Heart left ventricle (tissue), 13 donors: Measurements from ENCODE around the gene PPP1R37.

Source experiments
- POLR2A ChIP-seq, 2 donors: fragments of 450-650 bp; IDR thresholded peaks; one replicate each; pipeline ENCODE4 v1.6.1; 2017; ENCODE audit warnings: antibody characterized with exemption in 2 of 2, mild to moderate bottlenecking in 2 of 2, moderate library complexity in 2 of 2
- TF ChIP-seq, protein P1 (sequence below), 12 donors: fragments of 200-600 bp; sonication (generic) in 4 of 12; IDR thresholded peaks; one replicate each; pipeline versions ENCODE4 v1.5.0 to v1.8.0; 2018 to 2022; ENCODE audit warnings: antibody characterized with exemption in 12 of 12, mild to moderate bottlenecking in 5 of 12
- donor health status: ischemic (EF 13 %, LVEDD 7.1; RV severe dilation, severe dysfunction).
- donor health status: DM: no; HTN: yes; CAD: no.
- donor health status: DM: no; HTN: no; CAD: no.
- donor health status: ischemic (EF 25% LVEDD 6.9; RV normal size, moderate dysfunction).
- donor health status: ischemic (EF 25% LVEDD 5.7; RV mildly dilated, moderate dysfunction).
- donor health status: ischemic (EF 35%, LVEDD 5.7; RV mildly dilated, moderate dysfunction).
- donor health status: nonischemic (EF 11% LVEDD 7.7; RV severe dilation, severe dysfunction).
- donor health status: DM: yes; HTN: yes; CAD: no.
- donor health status: PGD.
- donor health status: ischemic (EF 29% LVEDD 5.4; RV normal size, mild dysfunction).
- donor health status: nonischemic (EF 23%, LVEDD 6.1; RV moderate dilation, normal function).

- TF ChIP-seq, protein P1, sequence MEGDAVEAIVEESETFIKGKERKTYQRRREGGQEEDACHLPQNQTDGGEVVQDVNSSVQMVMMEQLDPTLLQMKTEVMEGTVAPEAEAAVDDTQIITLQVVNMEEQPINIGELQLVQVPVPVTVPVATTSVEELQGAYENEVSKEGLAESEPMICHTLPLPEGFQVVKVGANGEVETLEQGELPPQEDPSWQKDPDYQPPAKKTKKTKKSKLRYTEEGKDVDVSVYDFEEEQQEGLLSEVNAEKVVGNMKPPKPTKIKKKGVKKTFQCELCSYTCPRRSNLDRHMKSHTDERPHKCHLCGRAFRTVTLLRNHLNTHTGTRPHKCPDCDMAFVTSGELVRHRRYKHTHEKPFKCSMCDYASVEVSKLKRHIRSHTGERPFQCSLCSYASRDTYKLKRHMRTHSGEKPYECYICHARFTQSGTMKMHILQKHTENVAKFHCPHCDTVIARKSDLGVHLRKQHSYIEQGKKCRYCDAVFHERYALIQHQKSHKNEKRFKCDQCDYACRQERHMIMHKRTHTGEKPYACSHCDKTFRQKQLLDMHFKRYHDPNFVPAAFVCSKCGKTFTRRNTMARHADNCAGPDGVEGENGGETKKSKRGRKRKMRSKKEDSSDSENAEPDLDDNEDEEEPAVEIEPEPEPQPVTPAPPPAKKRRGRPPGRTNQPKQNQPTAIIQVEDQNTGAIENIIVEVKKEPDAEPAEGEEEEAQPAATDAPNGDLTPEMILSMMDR (IDR thresholded peaks at IDR 0.05) = no peak
- TF ChIP-seq POLR2A (IDR thresholded peaks at IDR 0.05) = no peak
Measured at GRCh38 chr19:45184115-45184514, 91.1 kb downstream of the PPP1R37 start.
